RWPE1 (cell line): Measurements from ENCODE around the gene ITGA2.

Experiments
- CTCF ChIA-PET: fragments of 350-600 bp; sonication (Branson Sonifier 250); formaldehyde crosslinking; extraction: SDS; loops from one replicate; lab custom pipeline; 2021; lab: Yijun Ruan, JAX
- POLR2A ChIA-PET: fragments of 400-600 bp; formaldehyde crosslinking; extraction: SDS; loops from one replicate; lab custom pipeline; 2020; ENCODE audit warnings: antibody characterized with exemption; ENCODE audit not compliant: low non-redundant PET; lab: Yijun Ruan, JAX
- DNase-seq: peaks from one replicate; pipeline ENCODE4 v3.0.0; 2012; ENCODE audit warnings: low spot score
- H3K27ac ChIP-seq: fragments of 450-650 bp; 2 replicates; pipeline ENCODE4 v1.5.1; 2017
- CTCF ChIP-seq: fragments of 450-650 bp; conservative IDR thresholded peaks from 2 replicates; pipeline ENCODE4 v1.5.1; 2017; ENCODE audit warnings: low read depth, mild to moderate bottlenecking

ITGA2 gene

GRCh38 chr5:53112909-53113308 is 123.8 kb downstream of the ITGA2 start:
- H3K27ac ChIP-seq, result no peak overlapping the region
- POLR2A ChIA-PET, result no interaction called here
- no peak for TF ChIP-seq CTCF
- CTCF ChIA-PET, result no interaction called here
- DNase-seq, result no peak

GRCh38 chr5:53113947-53114346 is 124.8 kb downstream of the ITGA2 start:
- DNase-seq, result no peak
- POLR2A ChIA-PET, result no interaction called here
- TF ChIP-seq CTCF, result no peak
- CTCF ChIA-PET, result interaction anchor here (0.7 kb wide), 1 partner anchor 31 kb away, joined by 3 read pairs; no protein-coding TSS in a partner anchor
- no peak overlapping the region for H3K27ac ChIP-seq

DNA sequence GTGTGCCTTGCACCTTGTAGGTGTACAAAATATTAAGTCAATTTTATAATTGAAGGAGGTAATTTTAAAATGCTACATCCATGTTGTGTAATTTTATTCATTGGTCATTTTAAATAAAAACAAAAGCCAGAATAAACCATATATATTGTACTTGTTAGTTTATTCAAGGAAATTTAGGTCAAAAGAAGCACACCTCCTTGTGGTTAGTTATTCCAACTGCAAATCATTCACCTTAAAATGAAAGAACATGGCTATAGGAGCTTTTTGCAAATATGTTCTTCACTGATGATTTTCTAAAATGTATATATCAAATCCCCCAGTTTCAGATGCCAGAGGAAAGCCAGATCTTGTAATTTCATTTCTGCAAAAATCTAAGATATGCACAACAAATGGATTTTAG is 125.8 kb downstream of the ITGA2 start:
- DNase-seq, result no peak
- peak; percentile 29 for TF ChIP-seq CTCF
- CTCF ChIA-PET, result interaction anchor here (0.6 kb wide), 2 partner anchors 59 to 346 kb away, joined by 4 read pairs; no protein-coding TSS in a partner anchor
- POLR2A ChIA-PET, result no interaction called here
- H3K27ac ChIP-seq, result no peak overlapping the region

GRCh38 chr5:53116597-53116996 is 127.4 kb downstream of the ITGA2 start:
- no peak for DNase-seq
- ChIA-PET POLR2A (no interaction called here), CTCF (interaction anchor here (0.7 to 1.3 kb wide), 3 partner anchors 57 to 1112 kb away, joined by 3 to 4 read pairs (median 4); no protein-coding TSS in a partner anchor)
- TF ChIP-seq CTCF, result no peak
- no peak overlapping the region for H3K27ac ChIP-seq

- DNase-seq, result no peak
- ChIA-PET CTCF (no interaction called here), POLR2A (no interaction called here)
- TF ChIP-seq CTCF, result no peak
- no peak overlapping the region for H3K27ac ChIP-seq
Measured at GRCh38 chr5:53118879-53119278, 129.7 kb downstream of the ITGA2 start.

- ChIA-PET CTCF (interaction anchor here (1.1 kb wide), 1 partner anchor 172 kb away, joined by 3 read pairs; no protein-coding TSS in a partner anchor), POLR2A (no interaction called here)
- no peak for DNase-seq
- no peak overlapping the region for H3K27ac ChIP-seq
- no peak for TF ChIP-seq CTCF
Measured at GRCh38 chr5:53120165-53120564, 131.0 kb downstream of the ITGA2 start.
